ENCODE data around the gene OLIG3.

Gene OLIG3

GRCh38 chr6:137495703-137496336 lies 1.6 kb upstream of the OLIG3 start:
- no peak for DNase-seq (ENCODE audit: low spot score)

GRCh38 chr6:137494988-137495702 lies 951 bp upstream of the OLIG3 start:
- no peak for DNase-seq (ENCODE audit: low spot score)

- no peak for DNase-seq (ENCODE audit: low spot score)
Observed at GRCh38 chr6:137493218-137494038, 766 bp downstream of the OLIG3 start.

- DNase-seq (ENCODE audit: low spot score) = no peak
Observed at GRCh38 chr6:137492289-137493217, 1.6 kb downstream of the OLIG3 start.

DNA sequence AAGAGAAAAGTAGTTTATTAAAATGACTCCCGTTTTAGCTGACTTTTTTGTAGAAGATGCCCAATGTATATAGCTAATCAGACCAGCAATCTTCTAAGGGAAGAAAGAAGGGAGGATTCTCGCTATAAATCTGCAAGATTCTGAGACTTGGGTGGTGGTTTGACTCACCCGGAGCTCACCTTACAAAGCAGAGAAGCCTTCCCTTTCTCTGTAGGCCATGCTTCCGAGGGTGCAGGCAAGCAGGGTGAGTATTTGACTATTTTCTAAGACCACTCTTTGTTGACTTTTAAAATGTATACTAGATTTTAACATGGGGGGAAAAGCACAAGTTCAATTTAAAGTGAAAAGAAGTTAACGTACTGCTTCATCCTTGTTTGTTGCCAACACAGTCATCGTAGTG lies 2.7 kb downstream of the OLIG3 start:
- DNase-seq (ENCODE audit: low spot score) = peak; percentile 34

DNA sequence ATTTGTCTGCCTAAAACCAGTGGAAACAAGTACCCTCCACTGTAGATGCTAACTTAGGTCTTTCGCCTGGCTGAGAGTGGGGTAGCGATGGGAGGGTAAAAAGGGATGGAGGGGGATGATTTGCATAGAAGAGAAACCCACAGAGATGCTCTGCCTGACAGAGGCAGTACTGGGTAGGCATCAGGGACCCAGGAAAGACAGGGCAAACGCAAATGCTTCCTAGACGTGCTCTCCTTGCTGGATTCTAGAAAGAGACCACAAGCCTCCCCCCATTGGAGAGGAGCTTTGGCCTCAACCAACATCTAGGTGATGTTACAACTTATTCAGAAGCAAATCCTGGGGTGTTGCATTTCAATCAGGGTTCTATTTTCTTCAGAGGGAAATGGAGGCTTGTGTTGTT lies 3.2 kb downstream of the OLIG3 start:
- no peak for DNase-seq (ENCODE audit: low spot score)

DNA sequence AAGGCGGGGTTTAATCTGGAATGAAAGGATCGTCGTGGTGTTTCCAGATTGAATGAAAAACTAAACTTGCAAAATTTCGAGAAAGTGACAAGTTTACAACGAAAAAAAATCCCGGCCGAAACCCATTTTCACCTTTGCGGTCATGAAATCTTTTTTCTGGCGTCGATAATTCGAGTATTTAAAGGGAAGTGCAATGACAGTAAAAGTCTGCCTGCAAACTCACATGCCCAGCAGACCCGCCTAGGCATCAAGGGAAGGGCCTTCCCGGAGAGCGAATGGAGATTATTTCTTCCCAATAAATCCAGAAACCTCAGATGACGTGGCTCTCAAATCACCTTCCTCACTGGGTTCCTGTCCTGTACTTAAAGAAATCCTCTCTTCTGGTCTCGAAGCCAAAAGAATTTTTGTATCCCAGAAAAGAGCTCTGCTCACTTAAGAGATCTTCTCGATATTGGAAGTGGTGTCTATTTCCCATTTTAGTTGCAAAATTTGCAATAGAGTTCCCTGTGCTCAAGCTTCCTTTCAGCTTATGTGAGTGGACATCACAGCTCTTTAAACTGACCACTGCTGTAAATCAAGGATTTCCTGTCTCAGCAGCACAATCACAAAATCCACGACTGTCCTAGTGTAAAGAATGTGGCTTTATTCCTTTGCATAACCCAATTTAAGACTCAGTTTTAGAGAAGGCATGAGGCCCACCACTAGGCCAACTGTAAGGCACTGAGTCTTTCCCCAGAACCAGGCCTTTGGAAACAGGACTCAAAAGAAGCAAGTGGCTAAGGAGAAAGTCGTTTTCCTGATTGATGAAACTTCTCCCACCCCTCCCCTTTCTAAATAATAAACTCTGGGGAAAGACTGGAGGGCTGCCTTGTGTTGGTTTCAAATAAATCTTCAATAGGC lies 3.9 kb downstream of the OLIG3 start:
- DNase-seq (ENCODE audit: low spot score) = no peak

DNA sequence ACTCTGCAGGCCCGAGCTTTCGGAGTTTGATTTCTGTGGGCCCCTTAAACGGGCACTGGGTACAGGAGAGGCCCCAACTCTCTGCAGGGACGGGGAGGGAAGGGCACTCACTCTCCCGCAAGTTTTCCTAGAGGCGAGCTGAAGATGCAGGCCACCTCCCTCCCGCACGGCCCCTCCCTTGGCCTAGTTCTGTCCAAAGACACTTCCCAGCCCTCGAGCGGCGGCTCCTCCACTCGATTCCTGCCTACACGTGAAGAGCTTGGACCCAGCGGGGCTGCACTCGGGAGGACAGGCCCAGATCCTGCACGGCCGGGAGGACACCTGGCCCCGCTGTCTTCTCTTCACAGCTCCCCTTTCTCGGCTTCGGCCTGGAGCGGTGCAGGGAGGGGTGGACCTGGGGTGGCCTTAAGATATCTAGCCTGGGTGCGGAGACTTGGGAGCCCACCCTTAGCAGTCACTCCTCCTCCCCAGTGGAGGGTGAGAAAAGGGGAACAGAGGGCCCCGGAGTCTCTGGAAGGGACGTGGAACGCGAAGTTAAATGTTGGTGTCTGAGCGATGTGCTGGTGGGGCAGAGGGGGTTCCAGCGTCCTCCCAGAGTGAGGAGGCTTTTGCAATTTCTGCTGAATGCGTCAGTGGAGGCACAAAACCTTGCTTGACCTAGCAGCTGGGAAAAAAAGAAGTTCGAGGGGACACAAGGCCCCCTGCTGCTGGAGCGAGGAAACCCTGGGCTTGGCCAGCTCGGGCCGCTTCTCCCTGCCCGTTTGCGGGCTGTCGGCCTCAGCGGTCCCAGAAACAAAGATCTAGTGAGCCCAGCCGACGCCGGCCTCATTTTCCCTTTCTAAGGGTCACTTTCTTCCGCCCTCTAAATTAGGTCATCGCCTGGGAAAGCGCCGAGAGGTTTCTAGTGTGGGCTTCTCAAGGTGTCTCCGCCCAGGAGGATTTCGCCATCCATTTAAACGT lies 4.9 kb downstream of the OLIG3 start:
- no peak for DNase-seq (ENCODE audit: low spot score)

DNA sequence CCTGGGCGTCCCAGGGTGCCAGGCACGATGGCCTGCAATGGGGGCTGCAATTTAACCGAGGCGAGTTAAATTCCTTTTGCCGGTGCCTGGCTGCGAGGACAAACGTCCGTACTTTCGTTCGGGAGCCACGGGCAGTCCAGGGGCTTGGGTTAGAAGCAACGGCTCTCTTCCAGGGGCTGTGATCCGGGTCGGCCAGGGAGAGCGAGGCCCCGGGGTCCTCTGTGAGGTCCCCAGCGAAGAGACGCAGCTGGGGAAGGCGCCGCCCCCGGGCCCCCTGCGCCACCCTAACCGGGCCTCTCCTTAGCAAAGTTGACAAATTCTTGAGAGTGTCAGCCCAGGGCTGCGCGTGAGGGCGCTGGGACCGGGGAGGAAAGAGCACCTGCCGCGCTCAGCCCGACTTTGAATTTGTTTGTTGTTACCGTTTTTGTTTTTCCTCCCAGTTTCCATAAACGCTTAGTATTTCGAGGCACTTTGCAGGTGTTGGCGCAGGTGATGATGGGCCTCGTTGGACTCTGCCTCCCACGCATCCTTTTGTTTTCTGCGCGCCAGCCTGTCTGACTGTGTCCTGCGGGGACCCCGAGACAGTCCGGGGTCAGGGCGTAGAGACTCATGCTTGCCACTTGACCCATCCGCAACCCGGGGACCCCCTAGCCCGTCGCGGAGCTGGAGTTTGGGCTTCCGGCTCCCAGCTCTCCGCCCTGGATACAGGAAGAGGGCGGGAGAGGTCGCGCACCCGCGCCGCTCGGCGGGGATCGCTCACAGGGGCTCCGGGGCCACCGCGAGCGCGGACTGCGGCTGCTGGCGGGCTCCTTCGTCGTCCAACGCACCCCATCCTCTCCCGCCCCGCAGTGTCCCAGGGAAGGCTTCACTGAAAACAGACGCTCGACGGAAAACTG lies 5.8 kb downstream of the OLIG3 start:
- no peak for DNase-seq (ENCODE audit: low spot score)

DNA sequence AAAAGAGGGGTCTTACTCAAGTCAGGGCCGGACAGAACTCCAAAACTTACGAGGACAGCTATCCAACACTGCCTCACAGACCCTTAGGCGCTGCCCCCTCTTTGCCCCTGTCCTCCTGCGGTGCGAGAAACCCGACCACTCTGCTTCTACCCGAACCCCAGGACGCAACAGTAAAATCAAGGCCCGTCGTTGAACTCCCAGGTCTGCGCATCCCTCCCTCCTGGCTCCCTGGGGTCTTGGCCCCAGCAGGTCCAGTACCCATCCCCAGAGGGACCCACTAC lies 6.4 kb downstream of the OLIG3 start:
- DNase-seq (ENCODE audit: low spot score) = no peak

- DNase-seq (ENCODE audit: low spot score) = no peak
Observed at GRCh38 chr6:137487181-137487868, 6.9 kb downstream of the OLIG3 start.

GRCh38 chr6:137486416-137486815 lies 7.8 kb downstream of the OLIG3 start:
- no peak for DNase-seq (ENCODE audit: low spot score)

- DNase-seq (ENCODE audit: low spot score) = no peak
Observed at GRCh38 chr6:137480431-137480830, 13.8 kb downstream of the OLIG3 start.

DNA sequence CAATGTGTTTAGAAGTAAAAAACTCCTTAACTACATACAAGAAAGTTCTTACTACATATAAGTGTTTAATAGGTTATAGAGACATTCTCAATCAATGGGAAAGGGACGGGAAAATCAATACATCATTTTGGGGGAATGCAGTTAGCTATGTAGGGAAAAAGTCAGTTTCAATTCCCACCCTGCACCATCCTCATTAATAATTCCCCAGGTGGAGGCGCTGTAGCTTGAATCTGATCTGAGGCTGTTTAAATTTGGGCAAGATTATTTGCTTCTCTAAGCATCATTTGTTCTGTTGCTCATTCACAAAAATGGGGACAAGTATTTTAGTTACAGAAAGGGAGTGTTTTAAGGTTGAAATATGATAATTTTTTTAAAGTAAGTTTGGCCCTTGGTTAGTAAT lies 19.1 kb downstream of the OLIG3 start:
- DNase-seq (ENCODE audit: low spot score) = no peak

GRCh38 chr6:137473598-137473997 lies 20.6 kb downstream of the OLIG3 start:
- DNase-seq (ENCODE audit: low spot score) = no peak

- no peak for DNase-seq (ENCODE audit: low spot score)
Observed at GRCh38 chr6:137472641-137473137, 21.5 kb downstream of the OLIG3 start.

- DNase-seq (ENCODE audit: low spot score) = no peak
Observed at GRCh38 chr6:137471986-137472385, 22.2 kb downstream of the OLIG3 start.

DNA sequence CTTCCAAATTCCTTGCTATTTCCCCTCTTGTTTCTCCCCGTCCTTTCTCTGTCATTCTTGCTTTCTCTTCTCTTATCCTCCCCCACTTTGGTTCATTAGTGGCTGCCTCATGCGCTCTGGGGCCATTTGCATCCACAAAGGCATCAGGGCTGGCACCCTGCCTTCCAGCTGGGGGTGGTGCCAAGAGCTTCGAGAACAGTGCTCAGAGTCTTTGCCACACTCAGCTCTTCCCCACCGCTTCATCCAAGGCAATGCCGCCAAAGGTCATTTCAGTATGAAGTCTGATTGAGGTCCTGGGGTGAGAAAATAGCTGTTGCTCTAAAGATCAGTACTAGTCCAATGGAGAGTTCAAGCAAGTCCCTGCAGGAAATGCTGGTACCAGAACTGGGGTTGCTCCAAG lies 22.7 kb downstream of the OLIG3 start:
- DNase-seq (ENCODE audit: low spot score) = no peak
